Endothelial cell of umbilical vein (primary cell): Measurements from ENCODE around the gene TMEM185A. TPM values are rescaled to one million over a fixed set of nuclear protein-coding genes. Genes with fewer than 3 reads are reported as not detected.

Experiments
- BruUV-seq: library from RNA; stranded (reverse); fragments of 400-500 nt; replicated peaks from 2 replicates; lab custom pipeline; 2021; lab: Mats Ljungman, UMichigan
- CTCF ChIA-PET: fragments of 300-600, 350-600 bp; sonication (Branson Sonifier 250); formaldehyde crosslinking; loops from one replicate; lab custom pipeline; 2021; ENCODE audit warnings: antibody characterized with exemption, inconsistent platforms; lab: Charles Lee
- POLR2A ChIA-PET: fragments of 300-600, 350-600 bp; sonication (Branson Sonifier 250); formaldehyde crosslinking; loops from one replicate; lab custom pipeline; 2021; ENCODE audit warnings: antibody characterized with exemption, inconsistent platforms; lab: Charles Lee
- DNase-seq: peaks from one replicate; pipeline ENCODE4 v3.0.0-alpha.2; 2011; ENCODE audit warnings: low read depth, low spot score
- FAIRE-seq: peaks from 2 replicates; lab custom pipeline; 2011; peaks lifted over from hg19 to GRCh38; lab: Jason Lieb, UNC
- H2AFZ ChIP-seq: 2 replicates; pipeline ENCODE4 v1.6.0; 2012; ENCODE audit warnings: low read depth, low read length, control low read depth, inconsistent platforms
- H3K27ac ChIP-seq: 2 replicates; pipeline ENCODE4 v1.5.1; 2011; ENCODE audit warnings: low read depth, mild to moderate bottlenecking, control low read depth, low read length, moderate library complexity; ENCODE audit not compliant: insufficient read depth
- H3K27me3 ChIP-seq, 2 experiments: 2 replicates each; pipeline versions ENCODE4 v1.6.0 to v1.6.1; 2011; ENCODE audit warnings: low read length in 2 of 2, mixed read lengths in 1 of 2; ENCODE audit not compliant: control insufficient read depth in 2 of 2, insufficient read depth in 2 of 2
- H3K36me3 ChIP-seq, 2 experiments: 2 replicates in 1 of 2; 3 replicates in 1 of 2; pipeline ENCODE4 v1.5.1; 2011; ENCODE audit warnings: low read length in 2 of 2, mild to moderate bottlenecking in 1 of 2, moderate library complexity in 1 of 2; ENCODE audit not compliant: control insufficient read depth in 2 of 2, insufficient read depth in 2 of 2; ENCODE audit errors: extremely low read depth in 1 of 2
- H3K4me1 ChIP-seq: 3 replicates; pipeline ENCODE4 v1.5.1; 2011; ENCODE audit warnings: mild to moderate bottlenecking, low read length; ENCODE audit not compliant: control insufficient read depth, insufficient read depth; ENCODE audit errors: extremely low read depth
- H3K4me2 ChIP-seq: 2 replicates; pipeline ENCODE4 v1.6.1; 2011; ENCODE audit warnings: low read length, control low read depth, mixed read lengths; ENCODE audit not compliant: insufficient read depth
- H3K4me3 ChIP-seq, 3 experiments: fragments of 200-600 bp in 1 of 3; sonication (generic), shearing (Covaris generic) in 1 of 3; replicated peaks in 1 of 3; 2 replicates each; pipeline ENCODE4 v1.5.1; 2011 to 2016; ENCODE audit warnings: control low read depth in 3 of 3, low read length in 3 of 3, mild to moderate bottlenecking in 2 of 3, inconsistent platforms in 1 of 3, low read depth in 1 of 3, moderate library complexity in 1 of 3; ENCODE audit not compliant: insufficient read depth in 1 of 3
- H3K79me2 ChIP-seq: 2 replicates; pipeline ENCODE4 v1.6.0; 2012; ENCODE audit warnings: low read length, inconsistent platforms; ENCODE audit not compliant: control insufficient read depth, insufficient read depth
- H3K9ac ChIP-seq: replicated peaks from 2 replicates; pipeline ENCODE3; 2011; ENCODE audit warnings: low read length, control low read depth; ENCODE audit not compliant: insufficient read depth; ENCODE audit errors: extremely low read depth
- H3K9me1 ChIP-seq: replicated peaks from 3 replicates; pipeline ENCODE4 v1.6.0; 2011; ENCODE audit warnings: mild to moderate bottlenecking, low read length; ENCODE audit not compliant: control insufficient read depth, insufficient read depth; ENCODE audit errors: extremely low read depth
- H3K9me3 ChIP-seq: replicated peaks from 2 replicates; pipeline ENCODE4 v1.5.1; 2012; ENCODE audit warnings: low read length, inconsistent platforms; ENCODE audit not compliant: control insufficient read depth, insufficient read depth
- H4K20me1 ChIP-seq: replicated peaks from 2 replicates; pipeline ENCODE3; 2011; ENCODE audit warnings: mild to moderate bottlenecking, low read length; ENCODE audit not compliant: control insufficient read depth, insufficient read depth; ENCODE audit errors: extremely low read depth
- EZH2 ChIP-seq: IDR thresholded peaks from 2 replicates; pipeline ENCODE4 v1.6.1; 2012; ENCODE audit warnings: borderline replicate concordance, low read depth, mild to moderate bottlenecking, moderate library complexity, low read length, inconsistent platforms; ENCODE audit not compliant: severe bottlenecking
- FOS ChIP-seq: IDR thresholded peaks from 2 replicates; pipeline ENCODE4 v1.6.1; 2011; ENCODE audit warnings: mild to moderate bottlenecking, low read length, moderate library complexity, borderline replicate concordance; ENCODE audit not compliant: insufficient read depth
- GATA2 ChIP-seq: IDR thresholded peaks from 2 replicates; pipeline ENCODE4 v1.7.0; 2011; ENCODE audit warnings: low read depth, mild to moderate bottlenecking, moderate library complexity, mixed read lengths, low read length; ENCODE audit not compliant: insufficient read length, insufficient read depth
- JUN ChIP-seq: IDR thresholded peaks from 2 replicates; pipeline ENCODE4 v1.6.1; 2011; ENCODE audit warnings: borderline replicate concordance, low read depth; ENCODE audit not compliant: insufficient read length, insufficient read depth
- MYC ChIP-seq: IDR thresholded peaks from one replicate; pipeline ENCODE4 v1.6.1; 2011; ENCODE audit warnings: mild to moderate bottlenecking, low read depth, low read length
- POLR2A ChIP-seq: IDR thresholded peaks from 2 replicates; pipeline ENCODE4 v1.6.1; 2012; ENCODE audit warnings: low read depth, mild to moderate bottlenecking, control low read depth, low read length
- POLR2AphosphoS5 ChIP-seq: IDR thresholded peaks from 2 replicates; pipeline ENCODE4 v1.6.1; 2012; ENCODE audit warnings: low read depth, mild to moderate bottlenecking, control low read depth, low read length, moderate library complexity; ENCODE audit not compliant: insufficient read depth
- dilution Hi-C: fragments of 300-500 bp; cut with MboI; formaldehyde crosslinking; loops from one replicate; pipeline ENCODE4 v1.15.0; 2019; ENCODE audit warnings: low sequenced_read_pairs; ENCODE audit not compliant: extremely low pct_ligation_motif_present
- intact Hi-C: fragments of 100-400 bp; cut with micrococcal nuclease; formaldehyde crosslinking; loops from one replicate; pipeline ENCODE4 v1.10.0; 2022
- polyA plus RNA-seq, 4 experiments: library from polyadenylated mRNA; depleted of rRNA in 3 of 4; stranded (reverse) in 3 of 4; unstranded in 1 of 4; fragments of >200 nt; gene quantifications; 2 replicates each; pipeline versions ENCODE4 v1.2.1 to v1.2.3, GENCODE V29; 2011 to 2012; ENCODE audit warnings: missing spikeins in 1 of 4
- total RNA-seq: library from RNA; stranded (reverse); gene quantifications from 2 replicates; pipeline ENCODE4 v1.2.3, GENCODE V29; 2021
- TF ChIP-seq, protein P1 (sequence below): IDR thresholded peaks from 2 replicates; pipeline ENCODE4 v1.6.1; 2011; ENCODE audit not compliant: insufficient read depth, insufficient read length
- TF ChIP-seq, protein P2 (sequence below), 2 donors: IDR thresholded peaks; 1 replicate in 1 of 2; 2 replicates in 1 of 2; pipeline ENCODE4 v1.5.1; 2011; ENCODE audit warnings: low read length in 2 of 2, mild to moderate bottlenecking in 2 of 2, moderate library complexity in 2 of 2, control low read depth in 1 of 2, inconsistent platforms in 1 of 2, low read depth in 1 of 2; ENCODE audit not compliant: insufficient read depth in 1 of 2; ENCODE audit errors: extremely low read depth in 1 of 2

The TMEM185A gene
- total and polyA plus RNA-seq, 2 donors (not counting 3 experiments of a cell fraction or from before 2014, with no cell fraction given), result 16.9 to 29.7 TPM

DNA sequence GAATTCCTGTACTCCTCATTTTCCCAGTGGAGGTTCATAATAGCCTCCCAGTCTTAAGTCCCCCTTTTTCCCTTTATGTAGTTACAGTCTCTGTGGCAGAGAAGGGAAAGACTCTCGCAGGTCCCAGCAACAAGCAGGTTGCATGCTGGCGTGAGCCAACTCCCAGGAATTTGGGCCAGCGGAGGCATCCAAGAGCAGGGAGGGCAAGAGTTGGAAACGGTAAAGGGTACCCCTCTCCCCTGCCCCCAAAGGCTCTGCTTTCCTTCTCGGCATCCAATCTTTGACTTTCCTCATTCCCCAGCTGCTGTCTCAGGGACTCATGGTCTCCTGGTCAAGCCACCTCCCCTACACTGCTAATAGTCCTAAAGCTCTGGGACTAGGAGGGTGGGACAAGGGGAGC lies 21.1 kb downstream of the TMEM185A start:
- no peaks in the 10 kb centered on the region for H3K4me1 ChIP-seq
- no TSS peak for BruUV-seq
- no peaks in the 10 kb centered on the region for H4K20me1 ChIP-seq
- CTCF ChIA-PET, result no interaction called here
- intact Hi-C loops, result no loop called here
- POLR2A ChIA-PET, result no interaction called here
- H3K79me2 ChIP-seq, result no peaks in the 10 kb centered on the region
- DNase-seq, result no peak
- H3K9ac ChIP-seq, result no peak overlapping the region
- no peak for TF ChIP-seq POLR2AphosphoS5
- no peak for TF ChIP-seq EZH2
- TF ChIP-seq, protein P1, sequence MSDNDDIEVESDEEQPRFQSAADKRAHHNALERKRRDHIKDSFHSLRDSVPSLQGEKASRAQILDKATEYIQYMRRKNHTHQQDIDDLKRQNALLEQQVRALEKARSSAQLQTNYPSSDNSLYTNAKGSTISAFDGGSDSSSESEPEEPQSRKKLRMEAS, result no peak
- TF ChIP-seq FOS, result no peak
- no peak for TF ChIP-seq MYC
- TF ChIP-seq JUN, result no peak
- TF ChIP-seq POLR2A, result no peak
- no peak for TF ChIP-seq GATA2
- TF ChIP-seq, protein P2, sequence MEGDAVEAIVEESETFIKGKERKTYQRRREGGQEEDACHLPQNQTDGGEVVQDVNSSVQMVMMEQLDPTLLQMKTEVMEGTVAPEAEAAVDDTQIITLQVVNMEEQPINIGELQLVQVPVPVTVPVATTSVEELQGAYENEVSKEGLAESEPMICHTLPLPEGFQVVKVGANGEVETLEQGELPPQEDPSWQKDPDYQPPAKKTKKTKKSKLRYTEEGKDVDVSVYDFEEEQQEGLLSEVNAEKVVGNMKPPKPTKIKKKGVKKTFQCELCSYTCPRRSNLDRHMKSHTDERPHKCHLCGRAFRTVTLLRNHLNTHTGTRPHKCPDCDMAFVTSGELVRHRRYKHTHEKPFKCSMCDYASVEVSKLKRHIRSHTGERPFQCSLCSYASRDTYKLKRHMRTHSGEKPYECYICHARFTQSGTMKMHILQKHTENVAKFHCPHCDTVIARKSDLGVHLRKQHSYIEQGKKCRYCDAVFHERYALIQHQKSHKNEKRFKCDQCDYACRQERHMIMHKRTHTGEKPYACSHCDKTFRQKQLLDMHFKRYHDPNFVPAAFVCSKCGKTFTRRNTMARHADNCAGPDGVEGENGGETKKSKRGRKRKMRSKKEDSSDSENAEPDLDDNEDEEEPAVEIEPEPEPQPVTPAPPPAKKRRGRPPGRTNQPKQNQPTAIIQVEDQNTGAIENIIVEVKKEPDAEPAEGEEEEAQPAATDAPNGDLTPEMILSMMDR (IDR thresholded peaks at IDR 0.05; ENCODE audit: extremely low read depth in 1 of 2, insufficient read depth in 1 of 2, low read depth in 1 of 2, low read length in 2 of 2), result no peak
- no peaks in the 10 kb centered on the region for H3K9me3 ChIP-seq
- dilution Hi-C loops, result no loop called here
- H3K9me1 ChIP-seq, result no peaks in the 10 kb centered on the region
- H3K4me2 ChIP-seq, result no peak overlapping the region
- no peak overlapping the region for H2AFZ ChIP-seq
- FAIRE-seq, result no peak
- H3K27me3 ChIP-seq, result no peaks in the 10 kb centered on the region
- H3K4me3 ChIP-seq, result no peak overlapping the region
- no peak overlapping the region for H3K27ac ChIP-seq
- peaks cover 0 to 1% of the 10 kb centered on the region in 2 experiments for H3K36me3 ChIP-seq
